Stimulated activated CD4-positive, alpha-beta T cell treated with anti-CD3 and anti-CD28 coated beads, TNF-alpha, amount 100 ng/mL, for 1 hour (primary cell): ENCODE measurements around the gene BACH2.
"Not testable (repeated sequence)": the region's sequence is repeated elsewhere in the genome, so short reads cannot be mapped to it uniquely, and the experiment has no call there.

ENCODE experiments used
- DNase-seq, 3 donors: peaks; one replicate each; pipeline ENCODE4 v3.0.0-alpha.2; 2020; ENCODE audit warnings: low read depth in 3 of 3, low spot score in 1 of 3

The BACH2 gene

DNA sequence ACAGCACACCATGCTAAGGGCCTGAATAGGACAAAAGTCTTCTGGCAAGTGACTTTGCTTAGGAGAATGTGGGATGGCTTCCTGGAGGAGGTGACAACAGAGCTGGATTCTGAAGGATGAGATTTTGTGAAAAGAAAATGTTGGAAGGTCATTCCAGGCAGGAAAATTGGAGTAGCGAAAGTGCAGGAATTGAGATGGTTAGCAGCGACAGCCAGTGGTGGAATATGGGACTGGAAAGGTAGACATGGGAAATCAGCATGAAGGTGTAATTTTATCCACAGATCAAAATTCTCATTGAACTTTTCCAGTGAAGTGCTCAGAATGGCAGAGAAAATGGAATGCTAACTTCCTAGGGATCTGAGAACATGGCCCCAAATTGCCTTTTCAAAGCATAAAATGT, 5.7 kb upstream of the BACH2 start:
- no peak for DNase-seq

DNA sequence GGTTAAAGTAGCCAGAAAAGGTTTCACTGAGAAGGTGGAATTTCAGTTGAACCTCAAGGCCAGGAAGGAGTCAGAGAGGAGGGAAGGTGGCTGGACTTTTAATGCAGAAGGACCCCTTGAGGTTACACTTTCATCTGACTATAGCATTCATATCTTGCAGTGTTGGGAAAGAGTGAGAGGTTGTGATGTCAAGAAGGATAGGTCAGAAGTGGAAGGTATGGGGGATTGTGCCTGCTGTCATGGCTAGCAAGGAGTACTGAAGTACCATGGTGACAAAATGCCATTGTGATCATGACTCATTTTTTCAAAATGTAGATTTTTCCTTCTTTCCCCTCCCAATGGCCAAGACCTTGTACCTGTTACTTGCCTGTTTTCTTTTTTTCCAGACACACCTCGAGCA, 5.2 kb upstream of the BACH2 start:
- DNase-seq, result no peak

DNA sequence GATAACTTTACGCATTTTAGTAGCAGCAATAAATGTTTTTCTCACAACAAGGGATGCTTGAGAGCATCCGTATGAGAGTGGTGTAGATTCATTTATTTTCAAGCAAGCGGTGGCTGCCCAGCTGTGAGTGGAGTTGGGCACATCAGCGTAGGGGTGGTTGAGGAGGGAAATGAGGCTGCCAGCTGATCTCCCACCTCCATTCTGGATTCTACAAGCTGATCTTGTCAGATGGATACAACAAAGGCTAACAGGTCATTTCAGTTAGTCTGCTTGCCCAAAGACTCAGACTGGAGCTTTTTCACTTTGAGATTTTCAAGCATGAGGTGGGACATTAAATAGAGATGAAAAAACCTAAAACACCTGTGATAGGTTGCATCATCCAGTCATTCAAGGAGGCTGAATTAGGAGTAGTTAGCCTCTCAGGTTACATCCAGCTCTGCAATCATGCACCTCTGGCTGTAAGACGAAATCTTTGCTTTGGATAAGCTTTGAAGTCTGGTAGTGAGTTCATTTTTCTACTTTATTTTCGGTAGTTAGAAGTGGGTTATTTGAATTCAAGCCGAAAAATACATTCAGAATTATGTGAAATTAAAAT, 1.9 kb upstream of the BACH2 start:
- DNase-seq, result no peak

- no peak for DNase-seq
Observed at GRCh38 chr6:90297867-90298381, 1.3 kb upstream of the BACH2 start.

DNA sequence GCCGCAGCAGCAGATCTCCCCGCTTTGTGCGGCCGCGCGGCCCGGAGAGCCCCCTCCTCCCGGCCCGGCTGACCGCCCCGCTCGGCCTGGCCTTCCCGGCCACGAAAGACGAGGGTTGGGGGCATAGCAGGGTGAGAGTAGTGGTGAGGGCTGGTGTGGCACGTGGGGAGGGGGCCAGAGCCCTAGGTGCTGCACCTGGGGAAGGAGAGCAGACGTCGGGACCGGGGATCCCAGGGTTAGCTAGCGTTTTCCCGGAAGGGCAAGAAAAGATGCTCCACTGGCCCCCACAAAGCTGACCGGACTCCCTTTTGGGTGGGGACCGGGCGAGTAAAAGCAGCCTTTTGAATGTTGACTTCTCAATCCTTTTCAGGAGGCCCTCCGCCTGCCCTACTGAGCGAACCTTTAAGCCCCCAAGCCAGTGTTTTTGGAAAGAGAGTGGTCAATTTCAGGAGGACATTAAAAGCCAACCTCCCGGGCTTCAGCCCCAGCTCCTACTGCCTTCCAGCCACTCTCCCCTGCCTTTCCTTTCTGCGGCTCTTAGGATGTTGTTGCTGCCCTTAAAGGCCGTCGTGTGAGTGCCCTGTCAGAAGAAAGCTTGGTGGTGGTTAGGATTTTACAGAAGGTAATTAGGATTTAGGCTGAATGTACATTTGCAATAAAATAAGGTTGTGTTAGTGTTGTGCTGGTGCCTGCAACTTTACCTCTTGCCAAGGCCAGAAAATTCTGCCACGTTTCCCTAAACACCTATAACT, 648 bp upstream of the BACH2 start:
- no peak for DNase-seq

DNA sequence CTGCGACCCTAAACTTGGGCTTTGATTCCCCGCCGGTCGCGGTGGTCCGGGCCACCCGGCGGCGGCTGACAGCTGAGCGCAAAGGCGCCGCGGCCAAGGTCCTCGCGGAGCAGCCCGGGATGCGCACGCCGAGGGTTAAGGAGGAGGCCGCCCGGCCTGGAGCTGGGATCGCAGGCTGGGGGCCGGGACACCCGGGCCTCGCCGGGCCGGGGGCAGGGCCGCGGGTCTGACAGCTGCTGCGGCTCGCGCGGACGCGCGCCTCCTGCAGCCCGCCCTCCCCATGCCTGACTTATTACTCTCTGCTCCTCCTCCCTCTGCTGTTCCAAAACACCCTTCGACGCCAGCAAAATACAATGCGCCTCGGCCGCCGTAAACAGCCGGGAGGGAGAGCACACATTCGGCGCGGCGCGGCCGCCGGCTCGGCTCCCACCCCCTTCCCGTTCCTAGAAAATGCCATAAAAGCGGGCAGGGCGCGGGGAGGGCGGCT, 746 bp downstream of the BACH2 start:
- DNase-seq, result peak; percentile 36 to 46 (median 45)

- peak; percentile 31 to 65 (median 50) for DNase-seq
Observed at GRCh38 chr6:90294989-90295853, 1.4 kb downstream of the BACH2 start.

DNA sequence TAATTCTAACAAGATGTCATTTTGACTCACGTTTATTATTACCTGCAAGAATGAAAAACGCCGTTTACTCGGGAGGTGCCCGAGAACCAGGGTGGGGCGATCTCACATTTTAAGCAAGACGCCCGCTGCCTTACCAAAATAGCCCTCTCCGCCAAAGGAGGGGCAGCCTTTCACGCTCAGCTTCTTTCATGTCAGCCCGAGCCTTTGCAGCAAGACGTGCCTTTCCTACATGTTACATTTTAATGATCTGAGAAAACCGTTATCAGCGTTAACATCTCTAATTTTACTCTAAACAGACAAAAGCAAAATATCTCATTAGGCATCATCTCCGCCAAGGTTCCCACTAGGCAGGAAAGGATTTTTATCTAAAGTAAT, 2.0 kb downstream of the BACH2 start:
- no peak for DNase-seq

DNA sequence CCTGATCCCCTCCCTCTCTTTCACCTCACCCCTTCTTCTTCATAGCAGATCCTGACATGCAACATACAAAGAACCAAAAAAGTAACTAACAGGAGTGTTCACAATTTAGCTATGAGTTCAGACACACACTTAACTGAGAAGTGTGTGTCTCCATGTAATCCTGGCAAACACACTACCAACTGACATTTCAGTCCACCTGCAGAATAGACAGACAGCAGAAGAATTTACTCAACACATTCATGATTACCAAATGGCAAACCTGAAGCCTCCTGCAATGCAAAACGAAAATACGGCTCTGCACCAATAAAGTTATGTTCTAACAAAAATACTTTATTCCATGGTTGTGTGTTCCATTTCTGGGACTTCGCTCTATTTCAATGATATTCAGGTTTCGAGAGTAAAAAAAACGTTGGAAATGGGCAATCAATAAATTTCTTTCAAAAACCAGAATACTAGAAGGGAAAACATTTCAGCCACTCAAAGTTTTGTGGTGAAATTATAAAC, 2.6 kb downstream of the BACH2 start:
- no peak for DNase-seq

GRCh38 chr6:90293319-90293953, 3.2 kb downstream of the BACH2 start:
- DNase-seq, result no peak

DNA sequence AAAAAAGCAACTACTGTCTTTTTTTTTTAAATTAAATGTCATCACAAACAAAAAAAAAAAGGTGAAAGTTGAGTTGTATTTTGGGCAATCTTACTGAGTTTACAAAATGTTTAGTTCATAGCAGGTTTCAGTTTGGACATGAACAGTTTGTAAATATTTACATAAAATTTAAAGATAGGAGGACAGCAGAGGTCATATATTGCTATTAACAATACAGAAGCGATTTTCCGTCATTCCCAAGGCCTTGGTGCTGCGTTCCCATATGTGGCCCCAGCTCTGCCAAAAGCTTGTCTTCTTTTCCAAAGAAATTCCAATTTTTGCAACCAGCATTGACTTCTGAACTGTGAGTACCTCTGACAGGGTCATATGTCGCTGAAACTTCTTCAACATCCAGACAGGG, 5.1 kb downstream of the BACH2 start:
- no peak for DNase-seq

DNA sequence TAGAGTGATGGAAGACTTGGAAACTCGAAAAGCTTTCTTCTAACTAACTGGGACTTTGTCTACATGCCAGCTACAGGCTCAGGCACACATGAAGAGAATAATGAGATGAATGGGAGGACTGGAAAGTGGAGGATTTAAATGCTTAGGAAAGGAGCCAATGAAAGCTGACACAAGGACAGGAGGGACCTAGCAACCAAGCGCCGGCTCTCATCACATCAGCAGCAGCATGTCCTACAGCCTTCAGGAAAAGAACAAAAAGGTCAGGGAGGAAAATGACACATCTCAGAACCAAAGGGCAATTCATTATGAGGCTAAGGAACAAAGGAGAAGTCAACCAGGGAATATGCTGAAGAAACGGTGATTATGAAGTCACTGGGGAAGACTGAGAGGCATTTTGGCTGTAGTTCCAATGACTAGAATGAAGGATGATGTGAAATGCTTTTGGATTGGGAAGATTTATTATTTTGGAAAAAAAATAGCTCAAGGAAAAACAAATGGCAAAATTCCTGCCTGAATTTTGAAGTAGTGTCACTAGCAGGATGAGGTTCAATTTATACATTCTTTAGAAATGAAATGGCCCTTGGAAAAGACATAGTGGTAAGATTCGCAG, 5.7 kb downstream of the BACH2 start:
- DNase-seq, result no peak

GRCh38 chr6:90289902-90290301, 6.7 kb downstream of the BACH2 start:
- DNase-seq, result no peak

DNA sequence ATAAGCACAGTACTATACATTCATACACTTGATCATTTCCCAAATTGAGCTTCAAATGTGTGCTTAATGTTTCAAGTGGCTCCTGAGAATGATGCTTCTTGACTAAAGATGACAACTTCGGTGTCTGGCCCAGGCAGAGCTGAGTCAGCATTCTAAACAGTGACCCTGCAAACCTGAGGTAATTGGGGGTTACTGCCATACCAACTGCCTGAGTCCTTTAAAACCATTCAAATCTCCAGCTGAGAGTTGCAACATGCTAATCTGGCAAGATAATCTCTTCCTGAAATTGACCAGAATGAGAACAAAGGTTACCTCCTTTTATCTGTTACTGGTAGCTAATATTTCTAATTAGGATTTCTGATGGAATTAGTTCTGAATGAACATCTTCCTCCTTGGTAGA, 8.2 kb downstream of the BACH2 start:
- DNase-seq, result no peak

DNA sequence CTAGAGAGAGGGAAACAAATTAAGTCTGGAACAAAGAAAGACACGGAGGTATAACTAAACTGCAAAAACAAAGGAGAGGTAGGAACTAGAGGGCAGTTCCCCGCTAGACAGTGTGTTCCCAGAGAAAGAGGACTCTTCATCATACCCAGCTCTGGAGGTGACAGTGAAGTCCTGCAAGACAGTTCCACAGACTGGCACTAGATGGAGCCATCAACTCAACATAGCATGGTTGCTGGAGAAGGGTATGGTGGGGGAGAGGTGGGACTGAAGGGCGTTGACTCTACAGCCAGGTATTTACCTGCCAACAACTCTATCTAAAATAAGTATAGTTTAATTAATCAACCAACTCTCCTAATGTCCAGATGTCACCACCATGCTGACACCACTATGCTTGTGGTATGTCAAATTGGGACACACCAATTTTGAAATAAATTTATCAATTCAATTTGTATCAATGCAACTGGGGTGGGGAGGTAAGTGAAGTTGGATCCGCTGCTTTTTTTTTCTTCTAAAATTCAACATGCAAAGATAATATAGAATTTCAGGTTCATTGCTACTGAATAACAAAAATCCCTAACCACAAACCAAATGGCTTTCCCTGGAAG, 9.7 kb downstream of the BACH2 start:
- DNase-seq, result peak in 1 of 3 donors; percentile 36

- DNase-seq, result no peak
Observed at GRCh38 chr6:90285611-90286381, 10.8 kb downstream of the BACH2 start.

DNA sequence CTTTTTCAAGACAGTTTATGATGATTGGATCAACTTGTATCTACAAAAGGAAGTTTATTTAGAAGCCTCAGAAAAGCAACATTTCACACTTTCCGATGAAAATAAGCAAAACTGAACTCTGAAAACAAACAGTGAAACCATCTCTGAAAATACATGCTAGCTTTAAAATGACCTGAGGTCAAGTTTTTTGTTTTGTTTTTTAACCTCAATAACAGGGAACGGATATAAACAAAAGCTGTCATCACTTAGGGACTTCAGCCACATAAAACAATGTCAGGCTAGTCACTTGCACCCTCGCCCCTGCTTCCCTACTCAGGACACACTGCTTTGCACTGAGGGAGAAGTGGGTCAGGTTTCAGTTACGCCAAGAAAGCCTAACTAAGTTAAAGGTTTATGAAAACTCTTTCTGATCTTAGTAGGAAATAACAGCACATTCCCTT, 11.6 kb downstream of the BACH2 start:
- no peak for DNase-seq

- no peak for DNase-seq
Observed at GRCh38 chr6:90284236-90285041, 12.2 kb downstream of the BACH2 start.

GRCh38 chr6:90282265-90282664, 14.4 kb downstream of the BACH2 start:
- not testable (repeated sequence) for DNase-seq
